ENCODE data around the gene EMC6. TPM values are rescaled to one million over a fixed set of nuclear protein-coding genes. Genes with fewer than 3 reads are reported as not detected.
A peak's percentile ranks its signal among the peaks of the same experiment; 100 is the strongest.
"Not testable (repeated sequence)": the region's sequence is repeated elsewhere in the genome, so short reads cannot be mapped to it uniquely, and the experiment has no call there.

The EMC6 gene
- total RNA-seq, 1 experiment from 2014 or later: 101 TPM

- in situ Hi-C loops (cut with HindIII; ENCODE audit: low sequenced_read_pairs): no loop called here
- peak; percentile 40 for DNase-seq (ENCODE audit: low spot score)
Measured at GRCh38 chr17:3697103-3697476, 28.5 kb downstream of the EMC6 start.

DNA sequence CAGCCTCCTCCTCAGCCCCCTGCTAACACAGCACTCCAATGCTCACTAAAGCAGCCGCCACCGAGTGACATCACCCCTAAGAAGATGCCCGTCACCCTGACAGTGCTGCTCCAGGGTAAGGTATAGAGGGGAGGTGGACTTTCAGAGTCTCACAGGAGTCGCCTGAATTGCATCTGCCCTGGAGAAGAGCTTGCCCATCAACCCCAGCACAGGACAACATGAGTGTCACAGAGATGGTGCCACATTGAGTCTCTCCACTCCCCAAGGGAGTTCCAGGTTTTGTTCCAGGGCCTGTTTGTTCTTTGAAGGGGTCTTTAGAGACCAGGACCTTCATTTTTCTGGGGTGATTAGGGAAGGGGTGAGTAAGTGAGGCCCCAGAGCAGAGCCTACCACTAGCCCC is 29.5 kb downstream of the EMC6 start:
- in situ Hi-C loops (cut with HindIII; ENCODE audit: low sequenced_read_pairs): no loop called here

DNA sequence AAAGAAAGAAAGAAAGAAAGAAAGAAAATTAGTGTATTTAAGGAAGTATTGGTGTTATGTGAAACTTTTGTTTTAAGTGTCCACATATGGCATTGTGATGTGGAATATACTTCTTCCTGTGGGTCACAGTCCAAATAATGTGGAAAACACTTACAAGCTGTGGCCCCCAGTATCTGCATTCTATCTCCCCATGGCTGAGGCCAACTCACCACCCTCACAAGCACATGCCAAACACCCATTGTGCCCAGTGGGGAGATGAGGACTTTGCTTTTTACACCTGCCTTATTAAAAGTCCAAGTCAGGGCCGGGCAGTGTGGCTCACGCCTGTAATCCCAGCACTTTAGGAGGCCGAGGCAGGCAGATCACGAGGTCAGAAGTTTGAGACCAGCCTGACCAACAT is 31.3 kb downstream of the EMC6 start:
- no peak for DNase-seq (ENCODE audit: low spot score)
- in situ Hi-C loops (cut with HindIII; ENCODE audit: low sequenced_read_pairs): no loop called here

More for the DNA sequence above, 29.5 kb downstream of the EMC6 start:
- DNase-seq (ENCODE audit: low spot score): no peak

DNA sequence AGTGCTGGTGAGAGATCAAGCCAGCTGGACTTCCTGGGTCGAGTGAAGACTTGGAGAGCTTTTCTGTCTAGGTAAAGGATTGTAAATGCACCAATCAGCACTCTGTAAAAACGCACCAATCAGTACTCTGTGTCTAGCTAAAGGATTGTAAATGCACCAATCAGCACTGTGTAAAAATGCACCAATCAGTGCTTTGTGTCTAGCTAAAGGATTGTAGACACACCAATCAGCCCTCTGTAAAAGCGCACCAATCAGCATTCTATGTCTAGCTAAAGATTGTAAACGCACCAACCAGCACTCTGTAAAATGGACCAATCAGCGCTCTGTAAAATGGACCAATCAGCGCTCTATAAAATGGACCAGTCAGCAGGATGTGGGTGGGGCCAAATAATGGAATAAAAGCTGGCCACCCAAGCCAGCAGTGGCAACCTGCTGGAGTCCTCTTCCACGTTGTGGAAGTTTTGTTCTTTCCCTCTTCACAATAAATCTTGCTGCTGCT is 33.5 kb downstream of the EMC6 start:
- in situ Hi-C loops (cut with HindIII; ENCODE audit: low sequenced_read_pairs); DNase-seq (ENCODE audit: low spot score): not testable (repeated sequence)

DNA sequence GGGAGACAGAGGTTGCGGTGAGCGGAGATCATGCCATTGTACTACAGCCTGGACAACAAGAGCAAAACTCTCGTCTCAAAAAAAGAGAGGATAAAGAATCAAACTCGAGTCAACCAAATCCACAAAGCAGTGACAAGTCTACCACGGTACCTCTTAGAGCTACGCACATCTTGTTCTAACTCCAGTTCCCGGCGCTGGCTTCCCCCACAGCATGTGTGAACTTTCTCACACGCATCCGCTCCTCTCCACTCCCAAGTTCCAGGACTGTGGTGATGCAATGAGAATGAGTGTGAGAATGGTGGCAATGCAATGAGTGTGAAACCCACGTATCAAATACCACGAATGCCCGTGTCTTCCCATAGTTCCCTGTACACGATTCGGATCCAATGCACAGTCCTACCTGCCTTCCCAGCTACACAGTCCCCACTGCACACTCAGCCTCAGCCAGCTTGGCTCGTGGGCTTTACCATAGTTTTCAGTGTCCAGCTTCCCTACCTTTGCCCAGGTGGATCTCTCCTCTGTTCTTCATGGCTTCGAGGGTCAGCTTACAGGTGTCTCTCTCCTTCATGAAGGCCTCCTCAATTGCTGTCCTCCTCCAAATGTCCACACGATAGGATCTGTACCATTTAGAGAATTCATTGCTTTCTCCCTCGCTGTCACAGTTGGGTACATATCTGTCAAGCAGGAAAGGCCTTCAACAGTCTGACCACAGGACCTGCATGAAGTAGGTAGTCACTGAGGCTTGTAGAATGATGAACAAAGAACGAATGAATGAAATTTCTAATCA is 36.5 kb downstream of the EMC6 start:
- no peak for DNase-seq (ENCODE audit: low spot score)
- in situ Hi-C loops (cut with HindIII; ENCODE audit: low sequenced_read_pairs): no loop called here

GRCh38 chr17:3705718-3705984 is 37.0 kb downstream of the EMC6 start:
- in situ Hi-C loops (cut with HindIII; ENCODE audit: low sequenced_read_pairs); DNase-seq (ENCODE audit: low spot score): not testable (repeated sequence)

- in situ Hi-C loops (cut with HindIII; ENCODE audit: low sequenced_read_pairs): no loop called here
- DNase-seq (ENCODE audit: low spot score): no peak
Measured at GRCh38 chr17:3708366-3708765, 39.8 kb downstream of the EMC6 start.

DNA sequence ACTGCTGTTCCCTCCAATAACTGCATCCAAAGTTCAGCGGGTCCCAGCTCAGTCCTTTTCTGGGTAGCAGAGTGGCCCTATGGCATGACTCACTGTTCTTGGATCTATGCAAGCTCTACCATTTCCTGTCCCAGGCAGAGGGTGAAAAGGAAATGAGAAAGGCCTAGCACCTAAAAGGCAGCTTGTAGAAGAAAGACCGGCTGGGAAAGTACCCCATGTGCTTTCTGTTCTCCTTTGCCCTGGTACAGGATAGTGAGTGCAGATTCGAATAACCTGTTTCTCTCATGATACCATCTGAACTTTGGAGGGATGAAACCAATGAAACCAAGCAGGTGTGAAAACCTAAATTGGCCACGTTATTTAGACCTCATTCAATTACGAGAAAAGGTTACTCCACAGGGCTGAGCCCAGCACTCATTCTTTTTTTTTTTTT is 42.4 kb downstream of the EMC6 start:
- in situ Hi-C loops (cut with HindIII; ENCODE audit: low sequenced_read_pairs): no loop called here
- DNase-seq (ENCODE audit: low spot score): no peak

DNA sequence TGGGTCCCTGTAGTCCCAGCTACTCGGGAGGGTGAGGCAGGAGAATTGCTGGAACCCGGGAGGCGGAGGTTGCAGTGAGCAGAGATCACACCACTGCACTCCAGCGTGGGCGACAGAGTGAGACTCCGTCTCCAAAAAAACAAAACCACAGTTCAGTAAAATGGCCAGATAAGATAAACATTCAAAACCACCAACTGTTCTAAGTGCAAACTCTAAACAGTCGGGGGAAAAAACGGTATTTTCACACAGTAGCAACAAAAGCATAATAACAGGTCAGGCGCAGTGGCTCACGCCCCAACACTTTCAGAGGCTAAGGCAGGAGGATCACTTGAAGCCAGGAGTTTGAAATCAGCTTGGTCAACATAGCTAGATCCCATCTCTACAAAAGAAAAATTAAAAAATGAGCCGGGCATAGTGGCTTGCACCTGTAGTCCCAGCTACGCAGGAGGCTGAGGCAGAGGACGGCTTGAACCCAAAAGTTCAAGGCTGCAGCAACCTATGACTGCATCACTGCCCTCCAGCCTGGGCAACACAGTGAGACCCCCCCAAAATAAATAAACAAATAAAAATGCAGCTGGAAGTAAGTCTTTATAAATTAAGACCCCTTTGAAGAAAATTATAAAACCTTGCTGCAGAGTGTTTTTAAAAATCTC is 44.3 kb downstream of the EMC6 start:
- DNase-seq (ENCODE audit: low spot score): no peak
- in situ Hi-C loops (cut with HindIII; ENCODE audit: low sequenced_read_pairs): no loop called here

DNA sequence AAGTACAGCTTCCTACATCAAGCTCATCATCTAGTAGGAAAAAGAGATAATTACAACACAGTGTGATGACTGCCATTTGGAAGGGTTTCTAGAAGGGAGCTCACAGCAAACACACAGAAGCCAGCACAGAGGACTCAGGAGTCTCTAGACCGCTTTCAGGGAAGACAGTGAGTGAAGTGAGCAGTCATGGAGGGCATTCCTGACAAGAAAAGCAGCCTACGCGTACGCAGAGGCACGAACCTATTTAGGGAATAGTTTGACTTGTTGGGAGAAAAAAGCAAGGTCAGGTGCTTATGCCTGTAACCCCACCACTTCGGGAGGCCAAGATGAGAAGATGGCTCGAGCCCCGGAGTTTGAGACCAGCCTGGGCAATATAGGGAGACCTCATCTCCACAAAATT is 46.7 kb downstream of the EMC6 start:
- in situ Hi-C loops (cut with HindIII; ENCODE audit: low sequenced_read_pairs): no loop called here
- no peak for DNase-seq (ENCODE audit: low spot score)

DNA sequence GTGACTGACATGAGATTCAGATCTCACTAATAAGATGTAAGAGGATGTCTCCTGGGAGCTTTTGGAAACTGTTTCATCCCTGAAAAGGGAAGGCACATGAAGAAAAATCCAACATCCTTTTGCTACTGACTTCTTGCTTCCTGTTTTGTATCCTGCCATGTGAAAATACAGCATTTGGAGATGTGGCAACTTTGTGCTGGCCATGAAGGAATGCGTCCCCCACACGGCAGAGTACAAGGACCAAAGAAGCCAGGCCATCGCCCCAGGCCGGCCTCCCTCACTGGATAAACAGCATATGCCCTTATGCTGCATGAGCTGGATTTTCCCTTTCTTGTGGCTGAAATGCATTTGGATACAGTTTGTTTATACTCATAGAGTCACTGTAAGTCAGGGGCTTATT is 49.6 kb downstream of the EMC6 start:
- in situ Hi-C loops (cut with HindIII; ENCODE audit: low sequenced_read_pairs): no loop called here
- no peak for DNase-seq (ENCODE audit: low spot score)

DNA sequence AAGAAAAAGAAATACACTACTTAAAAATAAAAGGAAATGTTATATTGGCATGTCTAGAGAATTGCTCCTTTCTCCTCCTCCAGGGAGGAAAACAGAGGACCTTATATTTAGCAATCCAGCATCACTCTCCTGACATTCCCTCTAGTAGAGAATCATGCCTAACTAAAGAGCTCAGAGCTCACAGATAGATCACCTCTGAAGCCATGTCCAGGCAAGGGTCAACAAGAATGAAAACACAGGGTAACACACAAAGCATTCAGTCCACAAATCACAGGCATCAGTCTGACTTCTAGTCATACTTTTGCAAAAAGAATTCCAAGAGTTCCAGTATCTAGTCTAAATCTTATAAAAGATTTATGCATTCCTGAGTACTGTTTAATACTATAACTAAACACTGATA is 50.7 kb downstream of the EMC6 start:
- in situ Hi-C loops (cut with HindIII; ENCODE audit: low sequenced_read_pairs): no loop called here
- no peak for DNase-seq (ENCODE audit: low spot score)

Other genes with a start within 250 kb of the EMC6 start
- not detected in 2 replicates for gene OR1E2, start 235.0 kb upstream of the EMC6 start, total RNA-seq (2014; rRNA removed; shearing (Covaris generic))
- gene SPATA22, start 197.0 kb upstream of the EMC6 start, total RNA-seq (2014; rRNA removed; shearing (Covaris generic)): not detected in 2 replicates
- not detected in 2 replicates for gene ASPA, start 192.8 kb upstream of the EMC6 start, total RNA-seq (2014; rRNA removed; shearing (Covaris generic))
- gene TRPV3, start 111.0 kb upstream of the EMC6 start, total RNA-seq (2014; rRNA removed; shearing (Covaris generic)): 0.25 and 0.61 TPM in 2 replicates
- gene TRPV1, start 59.4 kb upstream of the EMC6 start, total RNA-seq (2014; rRNA removed; shearing (Covaris generic)): 0.86 and 1.2 TPM in 2 replicates
- gene SHPK, start 32.6 kb upstream of the EMC6 start, total RNA-seq (2014; rRNA removed; shearing (Covaris generic)): 37.8 and 41.2 TPM in 2 replicates
- gene CTNS, start 32.1 kb upstream of the EMC6 start, total RNA-seq (2014; rRNA removed; shearing (Covaris generic)): 22.2 and 28.2 TPM in 2 replicates
- 111 and 146 TPM in 2 replicates for gene TAX1BP3, start 234 bp upstream of the EMC6 start, total RNA-seq (2014; rRNA removed; shearing (Covaris generic))
- gene P2RX5, start 27.3 kb downstream of the EMC6 start, total RNA-seq (2014; rRNA removed; shearing (Covaris generic)): 1.0 and 12.9 TPM in 2 replicates
- 11.7 and 20.9 TPM in 2 replicates for gene HASPIN, start 55.1 kb downstream of the EMC6 start, total RNA-seq (2014; rRNA removed; shearing (Covaris generic))
- gene ITGAE, start 132.4 kb downstream of the EMC6 start, total RNA-seq (2014; rRNA removed; shearing (Covaris generic)): 24.7 and 29.6 TPM in 2 replicates
- 12.9 and 39.6 TPM in 2 replicates for gene NCBP3, start 177.4 kb downstream of the EMC6 start, total RNA-seq (2014; rRNA removed; shearing (Covaris generic))
- 2.3 and 3.4 TPM in 2 replicates for gene CAMKK1, start 224.2 kb downstream of the EMC6 start, total RNA-seq (2014; rRNA removed; shearing (Covaris generic))
- not detected in 2 replicates for gene P2RX1, start 247.7 kb downstream of the EMC6 start, total RNA-seq (2014; rRNA removed; shearing (Covaris generic))

Data from G401 (cell line).